ENCODE data around the gene ENPEP. TPM values are rescaled to one million over a fixed set of nuclear protein-coding genes. Genes with fewer than 3 reads are reported as not detected.

The ENPEP gene
- total and polyA plus RNA-seq, 10 of the 15 experiments (the other 5 are each of a cell fraction or from before 2014, with no cell fraction given) = 0.03 TPM; not detected in 9

- SMC1A ChIA-PET (ENCODE audit: uncharacterized antibody, unreplicated experiment) = no interaction called here
- RAD21 ChIA-PET (ENCODE audit: unreplicated experiment) = no interaction called here
- CTCF ChIA-PET = no interaction called here
- no peaks in the 10 kb centered on the region for H3K4me1 ChIP-seq (ENCODE audit: control insufficient read depth, insufficient read depth, low read length)
- H3K27ac ChIP-seq (ENCODE audit: control insufficient read depth, insufficient read depth) = no peak overlapping the region
- peaks cover 2% of the 10 kb centered on the region; the same call in 2 of the 3 replicates for H3K9me3 ChIP-seq (replicated peaks; ENCODE audit: control insufficient read depth, insufficient read depth, low read length)
- no peak overlapping the region for H2AFZ ChIP-seq (ENCODE audit: control insufficient read depth, low read depth, low read length)
- DNase-seq (ENCODE audit: low read depth, low spot score) (no peak), FAIRE-seq (no peak), ATAC-seq (no peak)
- no TSS peak for BruUV-seq (replicated peaks)
- H3K27me3 ChIP-seq (replicated peaks in 1 of 2; ENCODE audit: control insufficient read depth in 2 of 2, insufficient read depth in 2 of 2, low read length in 1 of 2) = peaks cover 16 to 21% of the 10 kb centered on the region in 2 experiments
- WGBS (ENCODE audit: insufficient coverage, insufficient replicate concordance, low lambda C conversion rate, missing lambda C conversion rate) = 34% methylated on average over 26 of the region's 27 CpGs
- intact Hi-C loops (cut with micrococcal nuclease; ENCODE audit: unreplicated experiment) (no loop called here), in situ Hi-C loops (cut with MboI) (no loop called here)
- H3K4me2 ChIP-seq (ENCODE audit: control insufficient read depth, insufficient read depth) = no peak overlapping the region
- H3K36me3 ChIP-seq (ENCODE audit: control insufficient read depth in 2 of 2, insufficient read depth in 2 of 2, low read length in 1 of 2) = no peaks in the 10 kb centered on the region
- no peak for TF ChIP-seq WRNIP1 (IDR thresholded peaks at IDR 0.05; ENCODE audit: borderline replicate concordance, low read depth, low read length)
- POLR2A ChIA-PET = no interaction called here
- H3K9ac ChIP-seq (ENCODE audit: control insufficient read depth, insufficient read depth, low read length) = no peak overlapping the region
- H4K20me1 ChIP-seq (ENCODE audit: control insufficient read depth, insufficient read depth) = no peaks in the 10 kb centered on the region
- no peak overlapping the region for H3K4me3 ChIP-seq
- no peaks in the 10 kb centered on the region for H3K79me2 ChIP-seq (ENCODE audit: control insufficient read depth, insufficient read depth, low read length)
These were observed 138.4 kb downstream of the ENPEP start for GRCh38 chr4:110614173-110614963.

Small RNA genes within 50 kb of the gene (small RNA-seq; reads per million reads assigned to genes)
- gene RF00494 = not detected

Other genes starting within 250 kb of the ENPEP start
- not detected in 2 replicates for gene PITX2, start 146.9 kb downstream of the ENPEP start, total RNA-seq (2014; rRNA removed)
- gene PITX2, start 146.9 kb downstream of the ENPEP start, total RNA-seq (2014; rRNA removed; fragmentation: Illumina TruSeq; extraction: Trizol) = not detected in 2 replicates
- not detected in 2 replicates for gene PITX2, start 146.9 kb downstream of the ENPEP start, total RNA-seq (2021)
- not detected in 2 replicates for gene PITX2, start 146.9 kb downstream of the ENPEP start, polyA plus RNA-seq (2011; rRNA removed)
- not detected in 2 replicates for gene PITX2, start 146.9 kb downstream of the ENPEP start, polyA plus RNA-seq (2014; fragmentation: Illumina TruSeq; extraction: Trizol)
- not detected for gene PITX2, start 146.9 kb downstream of the ENPEP start, polyA plus RNA-seq (2014; fragmentation: Nextera tagmentation; extraction: Ambion mirVana)
- gene PITX2, start 146.9 kb downstream of the ENPEP start, polyA plus RNA-seq (2014; rRNA removed) = not detected in 2 replicates
- gene PITX2, start 146.9 kb downstream of the ENPEP start, polyA plus RNA-seq (2016; fragmentation: Nextera tagmentation; extraction: Ambion mirVana) = not detected

Data from GM12878 (cell line).